ENCODE data around the gene BCAR3.

BCAR3 gene

DNA sequence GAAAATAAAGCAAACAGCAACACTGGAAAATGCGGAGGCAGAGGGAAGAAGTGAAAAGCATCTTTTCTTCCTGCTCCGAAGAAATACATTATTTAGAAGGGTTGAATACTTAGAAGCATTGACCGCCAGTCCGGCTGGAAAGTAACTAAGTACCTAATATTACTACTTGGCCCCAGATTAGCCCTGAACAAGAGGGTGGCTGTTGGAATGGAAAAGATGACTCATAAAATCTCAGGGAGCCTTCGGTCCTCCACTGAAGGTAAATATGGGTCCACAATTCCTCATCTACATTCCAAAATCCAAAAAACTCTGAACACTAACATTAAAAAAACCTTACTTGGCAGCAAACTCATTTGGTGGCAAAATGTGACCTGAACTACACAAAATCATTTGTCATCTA lies 40.1 kb downstream of the BCAR3 start:
- Histone ChIP-seq H3K36me3 (ENCODE audit: low read length) (no peaks in the 10 kb centered on the region), H3K27ac (ENCODE audit: low read depth, low read length) (no peak overlapping the region), H3K79me2 (ENCODE audit: insufficient read depth, low read length) (no peaks in the 10 kb centered on the region), H2AFZ (ENCODE audit: low read depth, low read length, severe bottlenecking) (no peak overlapping the region), H3K9me2 (replicated peaks; ENCODE audit: insufficient read depth, low read length) (no peaks in the 10 kb centered on the region), H3K9ac (ENCODE audit: low read length) (no peak overlapping the region), H3K4me2 (ENCODE audit: low read depth, low read length, poor library complexity, severe bottlenecking) (no peak overlapping the region), H3K27me3 (ENCODE audit: low read length) (no peaks in the 10 kb centered on the region), H3K9me3 (ENCODE audit: insufficient read depth, low read length) (no peaks in the 10 kb centered on the region), H3K4me3 (ENCODE audit: insufficient read depth, low read length, poor library complexity, severe bottlenecking) (no peak overlapping the region), H3F3A (ENCODE audit: insufficient read depth) (no peaks in the 10 kb centered on the region), H4K20me1 (ENCODE audit: low read depth, low read length) (no peaks in the 10 kb centered on the region)
- TF ChIP-seq, protein P1, sequence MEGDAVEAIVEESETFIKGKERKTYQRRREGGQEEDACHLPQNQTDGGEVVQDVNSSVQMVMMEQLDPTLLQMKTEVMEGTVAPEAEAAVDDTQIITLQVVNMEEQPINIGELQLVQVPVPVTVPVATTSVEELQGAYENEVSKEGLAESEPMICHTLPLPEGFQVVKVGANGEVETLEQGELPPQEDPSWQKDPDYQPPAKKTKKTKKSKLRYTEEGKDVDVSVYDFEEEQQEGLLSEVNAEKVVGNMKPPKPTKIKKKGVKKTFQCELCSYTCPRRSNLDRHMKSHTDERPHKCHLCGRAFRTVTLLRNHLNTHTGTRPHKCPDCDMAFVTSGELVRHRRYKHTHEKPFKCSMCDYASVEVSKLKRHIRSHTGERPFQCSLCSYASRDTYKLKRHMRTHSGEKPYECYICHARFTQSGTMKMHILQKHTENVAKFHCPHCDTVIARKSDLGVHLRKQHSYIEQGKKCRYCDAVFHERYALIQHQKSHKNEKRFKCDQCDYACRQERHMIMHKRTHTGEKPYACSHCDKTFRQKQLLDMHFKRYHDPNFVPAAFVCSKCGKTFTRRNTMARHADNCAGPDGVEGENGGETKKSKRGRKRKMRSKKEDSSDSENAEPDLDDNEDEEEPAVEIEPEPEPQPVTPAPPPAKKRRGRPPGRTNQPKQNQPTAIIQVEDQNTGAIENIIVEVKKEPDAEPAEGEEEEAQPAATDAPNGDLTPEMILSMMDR (IDR thresholded peaks at IDR 0.05; ENCODE audit: insufficient read depth, low read length, poor library complexity, severe bottlenecking): no peak
- TF ChIP-seq EZH2phosphoT487 (conservative IDR thresholded peaks at IDR 0.05; ENCODE audit: low read length): no peak

DNA sequence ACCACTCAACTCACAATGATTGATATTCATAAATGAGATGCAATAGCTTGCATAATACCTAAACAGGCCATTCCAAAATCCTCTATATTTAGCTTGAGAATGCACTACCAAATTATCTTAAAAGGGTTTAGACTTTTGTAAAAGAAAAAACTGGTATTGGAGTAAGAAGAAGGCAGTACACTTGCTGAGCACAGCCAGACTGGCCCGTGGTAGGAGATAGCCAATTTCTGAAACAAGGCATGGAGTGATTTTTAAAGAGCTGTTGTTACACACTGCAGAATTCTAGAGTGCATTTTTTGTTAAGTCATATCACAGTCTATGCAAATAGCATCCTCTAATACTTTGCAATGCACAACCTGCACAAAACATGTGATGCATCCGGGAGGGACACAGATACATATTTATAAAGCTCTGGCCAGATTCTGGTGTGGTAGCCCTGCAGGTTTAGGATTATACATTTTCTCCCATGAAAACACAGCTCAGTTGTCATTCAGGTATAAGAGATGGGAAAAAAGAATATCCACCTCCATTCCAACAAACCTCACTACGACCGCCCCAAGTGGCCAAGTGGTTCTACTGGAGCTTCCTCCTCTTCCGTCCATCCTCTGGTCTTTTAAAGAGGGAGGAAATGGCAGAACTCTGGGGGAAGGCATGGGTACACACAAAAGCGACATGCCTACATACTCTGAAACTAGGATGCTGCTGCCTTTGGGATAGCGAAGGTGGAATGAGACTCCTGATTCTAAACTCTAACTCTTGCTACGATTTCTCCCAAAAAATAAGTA lies 40.8 kb downstream of the BCAR3 start:
- Histone ChIP-seq H3F3A (ENCODE audit: insufficient read depth) (no peaks in the 10 kb centered on the region), H4K20me1 (ENCODE audit: low read depth, low read length) (no peaks in the 10 kb centered on the region), H3K36me3 (ENCODE audit: low read length) (no peaks in the 10 kb centered on the region), H3K9ac (ENCODE audit: low read length) (no peak overlapping the region), H3K27ac (ENCODE audit: low read depth, low read length) (no peak overlapping the region), H3K4me3 (ENCODE audit: insufficient read depth, low read length, poor library complexity, severe bottlenecking) (no peak overlapping the region), H2AFZ (ENCODE audit: low read depth, low read length, severe bottlenecking) (no peak overlapping the region), H3K79me2 (ENCODE audit: insufficient read depth, low read length) (no peaks in the 10 kb centered on the region), H3K4me2 (ENCODE audit: low read depth, low read length, poor library complexity, severe bottlenecking) (no peak overlapping the region), H3K27me3 (ENCODE audit: low read length) (no peaks in the 10 kb centered on the region), H3K9me3 (ENCODE audit: insufficient read depth, low read length) (no peaks in the 10 kb centered on the region), H3K9me2 (replicated peaks; ENCODE audit: insufficient read depth, low read length) (no peaks in the 10 kb centered on the region)
- TF ChIP-seq, protein P1 (IDR thresholded peaks at IDR 0.05; ENCODE audit: insufficient read depth, low read length, poor library complexity, severe bottlenecking): no peak
- TF ChIP-seq EZH2phosphoT487 (conservative IDR thresholded peaks at IDR 0.05; ENCODE audit: low read length): no peak

DNA sequence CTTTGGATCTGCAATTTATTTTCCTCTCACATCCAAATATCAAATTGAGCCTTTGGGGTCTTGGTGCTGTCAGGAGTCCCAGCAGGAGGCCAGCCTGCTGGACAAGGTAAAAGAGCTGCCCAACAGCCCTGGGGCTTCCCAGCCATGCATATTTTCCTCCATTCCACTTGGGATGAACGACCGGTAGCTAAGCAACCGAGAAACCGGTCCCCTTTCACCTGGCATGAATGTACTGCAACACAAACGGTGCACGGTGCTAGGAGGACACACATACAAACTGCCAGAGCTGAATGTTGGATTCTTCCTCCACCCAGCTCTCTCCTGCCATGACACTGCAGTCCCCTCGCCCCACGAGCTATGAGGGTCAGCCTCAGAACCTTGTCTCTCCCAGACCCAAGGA lies 42.7 kb downstream of the BCAR3 start:
- no peak overlapping the region for H3K4me3 ChIP-seq (ENCODE audit: insufficient read depth, low read length, poor library complexity, severe bottlenecking)
- TF ChIP-seq, protein P1 (IDR thresholded peaks at IDR 0.05; ENCODE audit: insufficient read depth, low read length, poor library complexity, severe bottlenecking): no peak
- TF ChIP-seq EZH2phosphoT487 (conservative IDR thresholded peaks at IDR 0.05; ENCODE audit: low read length): no peak
- H2AFZ ChIP-seq (ENCODE audit: low read depth, low read length, severe bottlenecking): no peak overlapping the region
- no peaks in the 10 kb centered on the region for H3K36me3 ChIP-seq (ENCODE audit: low read length)
- H4K20me1 ChIP-seq (ENCODE audit: low read depth, low read length): no peaks in the 10 kb centered on the region
- no peaks in the 10 kb centered on the region for H3K79me2 ChIP-seq (ENCODE audit: insufficient read depth, low read length)
- H3K4me2 ChIP-seq (ENCODE audit: low read depth, low read length, poor library complexity, severe bottlenecking): no peak overlapping the region
- no peak overlapping the region for H3K9ac ChIP-seq (ENCODE audit: low read length)
- no peaks in the 10 kb centered on the region for H3F3A ChIP-seq (ENCODE audit: insufficient read depth)
- no peaks in the 10 kb centered on the region for H3K27me3 ChIP-seq (ENCODE audit: low read length)
- no peaks in the 10 kb centered on the region for H3K9me3 ChIP-seq (ENCODE audit: insufficient read depth, low read length)
- H3K27ac ChIP-seq (ENCODE audit: low read depth, low read length): no peak overlapping the region
- H3K9me2 ChIP-seq (replicated peaks; ENCODE audit: insufficient read depth, low read length): no peaks in the 10 kb centered on the region

All from SU-DHL-6 (cell line).